Gastrocnemius medialis (tissue), 4 donors: ENCODE data around the gene CISD1.

Experiments
- POLR2A ChIP-seq, 2 donors: fragments of 450-650 bp; IDR thresholded peaks; one replicate each; pipeline ENCODE4 v1.6.1; 2017; ENCODE audit warnings: antibody characterized with exemption in 2 of 2, mild to moderate bottlenecking in 2 of 2, moderate library complexity in 2 of 2
- TF ChIP-seq, protein P1 (sequence below), 5 experiments: fragments of 450-650 bp in 3 of 5; fragments of 200-600 bp in 2 of 5; sonication (generic) in 2 of 5; IDR thresholded peaks in 4 of 5; conservative IDR thresholded peaks in 1 of 5; 1 replicate in 4 of 5; 2 replicates in 1 of 5; pipeline ENCODE4 v1.5.1; 2016 to 2019; ENCODE audit warnings: antibody characterized with exemption in 5 of 5, mild to moderate bottlenecking in 3 of 5, moderate library complexity in 3 of 5

DNA sequence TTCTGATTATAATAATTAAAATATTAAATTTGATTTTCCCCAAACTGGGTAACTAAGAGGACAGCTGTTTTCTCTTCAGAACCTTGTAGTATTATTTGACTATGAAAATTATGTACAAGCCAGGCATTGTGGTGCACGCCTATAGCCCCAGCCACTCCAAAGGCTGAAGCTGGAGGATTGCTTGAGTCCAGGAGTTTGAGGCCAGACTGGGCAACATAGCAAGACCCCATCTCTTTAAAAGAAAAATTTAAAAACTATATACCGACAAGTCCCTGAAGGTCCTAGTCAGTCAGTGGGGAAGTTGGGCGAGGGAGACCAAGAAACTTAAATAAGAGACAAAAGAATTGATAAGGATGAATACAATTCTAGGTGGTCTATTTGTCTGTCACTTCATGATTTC is 38.7 kb downstream of the CISD1 start:
- TF ChIP-seq, protein P1, sequence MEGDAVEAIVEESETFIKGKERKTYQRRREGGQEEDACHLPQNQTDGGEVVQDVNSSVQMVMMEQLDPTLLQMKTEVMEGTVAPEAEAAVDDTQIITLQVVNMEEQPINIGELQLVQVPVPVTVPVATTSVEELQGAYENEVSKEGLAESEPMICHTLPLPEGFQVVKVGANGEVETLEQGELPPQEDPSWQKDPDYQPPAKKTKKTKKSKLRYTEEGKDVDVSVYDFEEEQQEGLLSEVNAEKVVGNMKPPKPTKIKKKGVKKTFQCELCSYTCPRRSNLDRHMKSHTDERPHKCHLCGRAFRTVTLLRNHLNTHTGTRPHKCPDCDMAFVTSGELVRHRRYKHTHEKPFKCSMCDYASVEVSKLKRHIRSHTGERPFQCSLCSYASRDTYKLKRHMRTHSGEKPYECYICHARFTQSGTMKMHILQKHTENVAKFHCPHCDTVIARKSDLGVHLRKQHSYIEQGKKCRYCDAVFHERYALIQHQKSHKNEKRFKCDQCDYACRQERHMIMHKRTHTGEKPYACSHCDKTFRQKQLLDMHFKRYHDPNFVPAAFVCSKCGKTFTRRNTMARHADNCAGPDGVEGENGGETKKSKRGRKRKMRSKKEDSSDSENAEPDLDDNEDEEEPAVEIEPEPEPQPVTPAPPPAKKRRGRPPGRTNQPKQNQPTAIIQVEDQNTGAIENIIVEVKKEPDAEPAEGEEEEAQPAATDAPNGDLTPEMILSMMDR (IDR thresholded peaks at IDR 0.05 in 4 of 5, conservative IDR thresholded peaks at IDR 0.05 in 1 of 5), result no peak
- no peak for TF ChIP-seq POLR2A (IDR thresholded peaks at IDR 0.05)
